Activated CD4-positive, alpha-beta T cell treated with anti-CD3 and anti-CD28 coated beads, Interleukin-2, Interleukin-6, amounts not matched to agents 100 ng/mL and 50 ng/mL, durations not matched to agents 16 hours and 8 hours (primary cell): ENCODE measurements around the gene CDKAL1.

ENCODE experiments used
- DNase-seq: peaks from one replicate; pipeline ENCODE4 v3.0.0-alpha.2; 2020

The CDKAL1 gene

DNA sequence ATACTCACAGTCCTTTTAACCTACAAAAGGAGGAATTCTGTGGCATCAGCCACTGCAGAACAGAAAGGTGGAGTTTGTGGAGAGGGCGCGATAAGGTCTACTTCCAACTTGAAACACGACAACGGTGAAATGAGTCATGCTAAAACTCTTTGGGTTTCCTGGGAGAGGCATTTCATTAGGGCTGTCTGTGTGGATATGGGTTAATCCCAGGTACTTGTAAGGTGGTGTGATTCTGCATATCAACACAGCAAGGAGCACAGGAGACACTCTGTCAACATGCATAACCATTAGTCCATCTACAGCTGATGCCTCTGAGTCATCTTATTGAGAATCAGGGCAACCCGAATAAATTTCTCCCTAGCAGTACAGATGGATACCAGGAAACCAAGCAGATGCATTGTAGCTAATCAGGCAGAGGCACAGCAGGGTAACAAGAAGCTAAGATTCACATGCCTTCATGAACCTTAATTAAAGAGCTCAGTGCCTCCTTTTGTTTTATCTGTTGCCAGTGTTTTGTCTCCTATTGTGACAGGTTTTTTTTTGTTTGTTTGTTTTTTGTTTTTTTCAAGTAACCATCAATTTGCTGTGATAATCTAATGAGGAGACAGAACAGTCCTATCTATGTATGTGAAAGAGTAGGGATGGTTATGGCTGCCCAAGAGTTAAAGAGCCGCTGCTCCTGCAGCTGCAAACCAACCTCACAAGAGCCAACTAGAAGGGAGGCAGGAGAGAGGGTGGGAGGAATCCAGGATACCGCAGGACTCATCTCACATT is 743.5 kb downstream of the CDKAL1 start:
- no peak for DNase-seq

DNA sequence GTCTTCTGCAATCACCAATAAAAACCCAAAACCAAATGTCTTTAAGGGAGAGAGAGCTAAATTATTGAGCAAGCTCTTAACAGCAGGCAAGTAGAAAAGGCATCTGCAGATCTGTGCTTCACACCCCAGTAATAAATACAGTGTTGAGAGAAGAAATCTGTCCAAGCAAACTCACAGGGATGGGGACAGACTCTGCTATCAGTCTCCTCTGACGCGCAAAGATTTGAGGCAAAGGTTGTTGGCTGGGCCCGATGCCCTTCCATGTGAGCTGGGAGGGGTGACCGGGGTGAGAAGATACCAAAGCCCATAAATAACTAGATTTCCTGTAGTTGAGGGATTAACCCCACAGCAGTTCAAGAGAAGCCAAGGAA is 744.1 kb downstream of the CDKAL1 start:
- no peak for DNase-seq

DNA sequence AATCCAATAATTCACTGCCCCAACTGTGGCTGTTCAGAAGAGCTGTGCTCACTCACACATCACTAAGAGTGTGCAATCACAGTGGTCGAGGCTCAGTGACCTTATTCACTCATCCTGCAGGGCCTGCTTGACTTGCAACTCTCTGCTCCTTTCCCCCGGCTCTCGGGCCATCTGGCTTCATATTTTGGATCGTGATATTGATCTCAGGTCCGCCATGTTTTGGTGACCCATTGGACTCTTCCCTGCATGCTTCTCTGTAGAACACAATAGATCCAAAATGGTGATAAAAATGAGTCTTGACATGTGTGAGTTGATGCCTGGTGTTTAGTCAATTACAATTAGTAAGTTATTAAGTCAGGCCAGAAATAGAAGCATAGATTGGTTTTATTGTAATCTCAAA is 745.4 kb downstream of the CDKAL1 start:
- DNase-seq, result no peak

- DNase-seq, result no peak
Measured at GRCh38 chr6:21281366-21281765, 747.1 kb downstream of the CDKAL1 start.
